Caco-2 (cell line): ENCODE results near the gene CTNNA2. TPM values are rescaled to one million over a fixed set of nuclear protein-coding genes. Genes with fewer than 3 reads are reported as not detected.

Experiments used
- BruUV-seq: library from RNA; stranded (reverse); fragments of 400-500 nt; replicated peaks from 2 replicates; lab custom pipeline; 2021; lab: Mats Ljungman, UMichigan
- CTCF ChIA-PET: fragments of 300-600 bp; sonication (Branson Sonifier 250); formaldehyde crosslinking; loops from one replicate; lab custom pipeline; 2022; ENCODE audit warnings: antibody characterized with exemption; lab: Charles Lee
- POLR2A ChIA-PET: fragments of 300-600 bp; sonication (Branson Sonifier 250); formaldehyde crosslinking; loops from one replicate; lab custom pipeline; 2022; ENCODE audit warnings: antibody characterized with exemption; lab: Charles Lee
- DNase-seq, 2 experiments: peaks; one replicate each; pipeline versions ENCODE4 v3.0.0 to v3.0.0-alpha.2; 2020 to 2022
- H3K27me3 ChIP-seq: replicated peaks from 2 replicates; pipeline ENCODE4 v1.6.0; 2011; ENCODE audit warnings: low read length; ENCODE audit not compliant: control insufficient read depth, insufficient read depth
- H3K36me3 ChIP-seq: 2 replicates; pipeline ENCODE4 v1.5.1; 2011; ENCODE audit warnings: low read length; ENCODE audit not compliant: control insufficient read depth, insufficient read depth
- H3K4me1 ChIP-seq: fragments of 250-450 bp; sonication (Bioruptor Pico); 2 replicates; pipeline ENCODE4 v1.5.1; 2020; ENCODE audit warnings: mild to moderate bottlenecking
- H3K4me3 ChIP-seq: 2 replicates; pipeline ENCODE4 v1.5.1; 2011; ENCODE audit warnings: low read depth, mild to moderate bottlenecking, control low read depth, low read length
- H3K9me3 ChIP-seq: fragments of 250-450 bp; sonication (Bioruptor Pico); 2 replicates; pipeline ENCODE4 v1.5.1; 2020; ENCODE audit warnings: mild to moderate bottlenecking, moderate library complexity
- H3K27ac Mint-ChIP-seq: one replicate; pipeline ENCODE4 v1.8.0; 2022; ENCODE audit warnings: mixed read lengths; ENCODE audit not compliant: unreplicated experiment
- H3K27me3 Mint-ChIP-seq: one replicate; pipeline ENCODE4 v1.8.0; 2022; ENCODE audit warnings: mixed read lengths; ENCODE audit not compliant: insufficient read depth, unreplicated experiment
- H3K36me3 Mint-ChIP-seq: one replicate; pipeline ENCODE4 v1.8.0; 2022; ENCODE audit warnings: mild to moderate bottlenecking, mixed read lengths; ENCODE audit not compliant: insufficient read depth, unreplicated experiment
- H3K4me1 Mint-ChIP-seq: one replicate; pipeline ENCODE4 v1.8.0; 2022; ENCODE audit warnings: low read depth, mixed read lengths; ENCODE audit not compliant: unreplicated experiment
- H3K4me3 Mint-ChIP-seq: one replicate; pipeline ENCODE4 v1.8.0; 2022; ENCODE audit warnings: mild to moderate bottlenecking, moderate library complexity, mixed read lengths; ENCODE audit not compliant: unreplicated experiment
- H3K9me3 Mint-ChIP-seq: one replicate; pipeline ENCODE4 v1.8.0; 2022; ENCODE audit warnings: mixed read lengths; ENCODE audit not compliant: unreplicated experiment
- intact Hi-C: fragments of 100-400 bp; cut with micrococcal nuclease; formaldehyde crosslinking; loops from one replicate; pipeline ENCODE4 v1.10.0; 2022; ENCODE audit not compliant: unreplicated experiment
- total RNA-seq: library from RNA; stranded (reverse); gene quantifications from 2 replicates; pipeline ENCODE4 v1.2.3, GENCODE V29; 2022
- TF ChIP-seq, protein P1 (sequence below), 2 experiments: fragments of 200-600 bp in 1 of 2; IDR thresholded peaks; 1 replicate in 1 of 2; 2 replicates in 1 of 2; pipeline versions ENCODE4 v1.5.1 to v1.8.0; 2011 to 2022; ENCODE audit warnings: antibody characterized with exemption in 1 of 2, control low read depth in 1 of 2, inconsistent platforms in 1 of 2, low read depth in 1 of 2, low read length in 1 of 2, mild to moderate bottlenecking in 1 of 2, moderate library complexity in 1 of 2; ENCODE audit not compliant: insufficient read depth in 1 of 2, severe bottlenecking in 1 of 2, unreplicated experiment in 1 of 2

CTNNA2 gene
- total RNA-seq, 1 experiment from 2014 or later, result not detected

DNA sequence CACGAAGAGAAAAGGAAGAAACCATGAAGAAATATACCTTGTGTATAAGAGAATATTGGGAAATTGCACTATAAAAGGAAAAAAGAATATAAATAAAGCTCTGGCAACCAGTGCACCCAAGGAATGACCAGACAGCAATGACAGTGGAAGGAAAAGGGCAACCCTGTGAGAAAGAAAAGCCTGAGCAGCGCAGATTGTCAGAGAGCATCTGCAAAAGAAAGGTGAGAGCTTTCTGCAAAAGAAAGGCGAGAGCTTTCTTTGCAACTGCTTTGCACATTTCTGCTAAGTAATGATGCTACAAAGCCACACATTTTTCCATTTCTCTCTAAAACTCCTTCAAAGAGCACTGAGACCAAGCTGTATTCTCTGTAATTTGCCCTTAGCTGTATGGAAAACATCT is 83.6 kb downstream of the CTNNA2 start:
- Mint-ChIP-seq H3K9me3 (no peaks in the 10 kb centered on the region), H3K27me3 (no peaks in the 10 kb centered on the region), H3K4me3 (no peak overlapping the region), H3K27ac (no peak overlapping the region), H3K4me1 (no peaks in the 10 kb centered on the region), H3K36me3 (no peaks in the 10 kb centered on the region)
- Histone ChIP-seq H3K4me1 (no peaks in the 10 kb centered on the region), H3K27me3 (no peaks in the 10 kb centered on the region; the same call in 1 of the 2 replicates), H3K4me3 (no peak overlapping the region), H3K36me3 (no peaks in the 10 kb centered on the region), H3K9me3 (no peaks in the 10 kb centered on the region)
- DNase-seq, result no peak
- TF ChIP-seq, protein P1, sequence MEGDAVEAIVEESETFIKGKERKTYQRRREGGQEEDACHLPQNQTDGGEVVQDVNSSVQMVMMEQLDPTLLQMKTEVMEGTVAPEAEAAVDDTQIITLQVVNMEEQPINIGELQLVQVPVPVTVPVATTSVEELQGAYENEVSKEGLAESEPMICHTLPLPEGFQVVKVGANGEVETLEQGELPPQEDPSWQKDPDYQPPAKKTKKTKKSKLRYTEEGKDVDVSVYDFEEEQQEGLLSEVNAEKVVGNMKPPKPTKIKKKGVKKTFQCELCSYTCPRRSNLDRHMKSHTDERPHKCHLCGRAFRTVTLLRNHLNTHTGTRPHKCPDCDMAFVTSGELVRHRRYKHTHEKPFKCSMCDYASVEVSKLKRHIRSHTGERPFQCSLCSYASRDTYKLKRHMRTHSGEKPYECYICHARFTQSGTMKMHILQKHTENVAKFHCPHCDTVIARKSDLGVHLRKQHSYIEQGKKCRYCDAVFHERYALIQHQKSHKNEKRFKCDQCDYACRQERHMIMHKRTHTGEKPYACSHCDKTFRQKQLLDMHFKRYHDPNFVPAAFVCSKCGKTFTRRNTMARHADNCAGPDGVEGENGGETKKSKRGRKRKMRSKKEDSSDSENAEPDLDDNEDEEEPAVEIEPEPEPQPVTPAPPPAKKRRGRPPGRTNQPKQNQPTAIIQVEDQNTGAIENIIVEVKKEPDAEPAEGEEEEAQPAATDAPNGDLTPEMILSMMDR (IDR thresholded peaks at IDR 0.05; ENCODE audit: insufficient read depth in 1 of 2, low read depth in 1 of 2, low read length in 1 of 2, severe bottlenecking in 1 of 2, unreplicated experiment in 1 of 2), result no peak
- POLR2A ChIA-PET, result no interaction called here
- CTCF ChIA-PET, result no interaction called here
- BruUV-seq, result no TSS peak
- intact Hi-C loops, result no loop called here

DNA sequence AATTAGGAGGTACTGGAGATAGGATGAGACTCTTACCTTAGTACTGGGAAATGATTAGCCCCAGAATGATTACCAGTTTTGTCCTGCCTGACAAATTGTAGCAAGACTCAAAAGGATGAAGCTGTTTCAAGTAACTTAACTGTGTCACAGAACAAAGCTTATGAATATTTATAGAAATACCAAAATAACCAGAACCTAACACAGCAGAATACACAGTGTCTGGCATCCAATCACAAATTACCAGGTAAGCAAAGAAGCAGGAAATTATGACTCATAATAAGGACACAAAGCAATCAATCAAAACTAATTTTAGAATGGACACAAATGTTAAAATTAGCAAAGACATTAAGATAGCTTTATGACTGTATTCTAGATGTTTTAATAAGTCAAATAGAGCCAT is 91.9 kb downstream of the CTNNA2 start:
- no peaks in the 10 kb centered on the region for H3K9me3 Mint-ChIP-seq
- no peak for DNase-seq
- H3K4me1 ChIP-seq, result no peaks in the 10 kb centered on the region
- no peaks in the 10 kb centered on the region for H3K27me3 ChIP-seq
- H3K4me3 ChIP-seq, result no peak overlapping the region
- no peaks in the 10 kb centered on the region for H3K36me3 ChIP-seq
- no peaks in the 10 kb centered on the region for H3K36me3 Mint-ChIP-seq
- ChIA-PET POLR2A (no interaction called here), CTCF (no interaction called here)
- no peak overlapping the region for H3K27ac Mint-ChIP-seq
- H3K4me3 Mint-ChIP-seq, result no peak overlapping the region
- TF ChIP-seq, protein P1 (IDR thresholded peaks at IDR 0.05; ENCODE audit: insufficient read depth in 1 of 2, low read depth in 1 of 2, low read length in 1 of 2, severe bottlenecking in 1 of 2, unreplicated experiment in 1 of 2), result no peak
- H3K4me1 Mint-ChIP-seq, result no peaks in the 10 kb centered on the region
- peaks cover 11% of the 10 kb centered on the region for H3K27me3 Mint-ChIP-seq
- BruUV-seq, result no TSS peak
- no peaks in the 10 kb centered on the region for H3K9me3 ChIP-seq
- intact Hi-C loops, result no loop called here

DNA sequence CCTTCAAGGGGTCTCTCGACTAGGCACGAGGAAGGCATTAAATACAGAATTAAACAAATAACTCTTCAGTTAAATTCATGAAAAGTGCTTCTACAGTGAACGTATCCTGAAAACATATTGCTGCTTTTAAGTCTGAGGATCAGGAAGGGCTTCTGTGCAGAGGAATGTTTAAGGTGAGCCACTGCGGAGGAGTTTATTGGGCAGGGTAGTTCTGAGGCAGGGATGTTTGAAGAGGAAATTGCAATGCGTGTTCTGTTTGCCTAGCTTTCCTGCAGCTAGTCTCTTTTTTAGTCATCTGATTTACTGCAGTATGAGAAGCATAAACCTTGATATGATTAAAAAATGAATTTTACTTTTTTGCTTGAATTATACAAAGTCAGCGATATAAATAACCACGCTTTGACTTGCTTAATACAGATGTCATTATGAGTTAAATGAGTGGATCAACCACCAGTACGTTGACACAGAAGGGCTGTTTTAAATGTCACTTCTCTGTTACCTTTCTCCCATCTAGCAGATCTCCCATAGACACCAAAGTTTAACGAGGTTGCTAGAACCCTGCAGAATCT is 98.7 kb downstream of the CTNNA2 start:
- POLR2A ChIA-PET, result no interaction called here
- Histone ChIP-seq H3K4me3 (no peak overlapping the region), H3K9me3 (no peaks in the 10 kb centered on the region), H3K4me1 (no peaks in the 10 kb centered on the region), H3K27me3 (no peaks in the 10 kb centered on the region), H3K36me3 (no peaks in the 10 kb centered on the region)
- Mint-ChIP-seq H3K9me3 (no peaks in the 10 kb centered on the region), H3K4me3 (no peak overlapping the region), H3K27me3 (peaks cover 7% of the 10 kb centered on the region), H3K36me3 (no peaks in the 10 kb centered on the region), H3K27ac (no peak overlapping the region), H3K4me1 (no peaks in the 10 kb centered on the region)
- CTCF ChIA-PET, result no interaction called here
- BruUV-seq, result no TSS peak
- intact Hi-C loops, result no loop called here
- TF ChIP-seq, protein P1 (IDR thresholded peaks at IDR 0.05; ENCODE audit: insufficient read depth in 1 of 2, low read depth in 1 of 2, low read length in 1 of 2, severe bottlenecking in 1 of 2, unreplicated experiment in 1 of 2), result no peak
- DNase-seq, result no peak
